ENCODE results near the gene PFKFB4.
"Not testable (repeated sequence)": the region's sequence is repeated elsewhere in the genome, so short reads cannot be mapped to it uniquely, and the experiment has no call there.

The PFKFB4 gene

DNA sequence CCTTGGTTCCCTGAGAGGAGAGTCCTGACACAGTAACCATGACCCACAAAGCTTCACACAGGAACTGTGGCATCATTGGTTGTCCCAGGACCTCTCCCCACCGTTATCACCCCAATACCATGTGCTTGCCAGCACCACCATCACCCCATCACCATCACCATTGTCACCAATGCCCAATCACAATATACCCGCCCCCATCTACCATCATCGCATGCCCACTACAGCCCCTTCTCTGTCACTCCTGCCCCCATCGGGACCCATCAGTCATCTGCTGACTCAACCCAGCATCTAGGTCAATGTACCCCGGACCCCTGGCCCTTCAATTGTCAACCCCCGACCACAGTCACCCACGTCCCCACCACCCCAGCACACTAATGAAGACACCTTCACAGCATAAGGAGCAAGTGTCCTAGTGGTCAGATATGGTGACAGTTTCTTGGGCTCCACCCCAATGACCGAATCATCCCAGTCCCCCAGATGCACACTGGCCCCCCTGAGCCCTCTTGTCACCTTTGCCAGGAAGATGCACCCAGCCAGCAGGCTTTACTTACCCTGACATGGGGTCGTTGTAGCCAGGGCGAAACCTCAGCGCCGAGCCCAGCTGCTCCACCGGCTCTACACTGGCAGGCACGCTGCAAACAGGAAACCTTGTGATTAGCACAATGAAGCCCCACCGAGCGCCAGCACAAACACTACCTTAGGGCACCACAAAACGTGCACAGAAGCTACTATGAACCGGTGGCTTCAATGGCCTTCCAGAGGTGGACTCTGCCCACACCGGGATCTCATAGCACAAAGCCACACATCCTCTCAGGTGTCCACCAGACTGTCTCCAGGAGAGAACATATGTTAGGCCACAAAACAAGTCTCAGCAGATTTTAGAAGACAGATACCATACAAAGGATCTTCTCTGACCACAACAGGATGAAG, 77.7 kb downstream of the PFKFB4 start:
- TF ChIP-seq, protein P1, sequence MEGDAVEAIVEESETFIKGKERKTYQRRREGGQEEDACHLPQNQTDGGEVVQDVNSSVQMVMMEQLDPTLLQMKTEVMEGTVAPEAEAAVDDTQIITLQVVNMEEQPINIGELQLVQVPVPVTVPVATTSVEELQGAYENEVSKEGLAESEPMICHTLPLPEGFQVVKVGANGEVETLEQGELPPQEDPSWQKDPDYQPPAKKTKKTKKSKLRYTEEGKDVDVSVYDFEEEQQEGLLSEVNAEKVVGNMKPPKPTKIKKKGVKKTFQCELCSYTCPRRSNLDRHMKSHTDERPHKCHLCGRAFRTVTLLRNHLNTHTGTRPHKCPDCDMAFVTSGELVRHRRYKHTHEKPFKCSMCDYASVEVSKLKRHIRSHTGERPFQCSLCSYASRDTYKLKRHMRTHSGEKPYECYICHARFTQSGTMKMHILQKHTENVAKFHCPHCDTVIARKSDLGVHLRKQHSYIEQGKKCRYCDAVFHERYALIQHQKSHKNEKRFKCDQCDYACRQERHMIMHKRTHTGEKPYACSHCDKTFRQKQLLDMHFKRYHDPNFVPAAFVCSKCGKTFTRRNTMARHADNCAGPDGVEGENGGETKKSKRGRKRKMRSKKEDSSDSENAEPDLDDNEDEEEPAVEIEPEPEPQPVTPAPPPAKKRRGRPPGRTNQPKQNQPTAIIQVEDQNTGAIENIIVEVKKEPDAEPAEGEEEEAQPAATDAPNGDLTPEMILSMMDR (IDR thresholded peaks at IDR 0.05; ENCODE audit: low read depth, low read length): no peak
- H3K4me3 ChIP-seq (ENCODE audit: low read depth, low read length): no peak overlapping the region
- in situ Hi-C loops (cut with HindIII; ENCODE audit: low sequenced_read_pairs): no loop called here
- DNase-seq (ENCODE audit: low read depth, low spot score): no peak

DNA sequence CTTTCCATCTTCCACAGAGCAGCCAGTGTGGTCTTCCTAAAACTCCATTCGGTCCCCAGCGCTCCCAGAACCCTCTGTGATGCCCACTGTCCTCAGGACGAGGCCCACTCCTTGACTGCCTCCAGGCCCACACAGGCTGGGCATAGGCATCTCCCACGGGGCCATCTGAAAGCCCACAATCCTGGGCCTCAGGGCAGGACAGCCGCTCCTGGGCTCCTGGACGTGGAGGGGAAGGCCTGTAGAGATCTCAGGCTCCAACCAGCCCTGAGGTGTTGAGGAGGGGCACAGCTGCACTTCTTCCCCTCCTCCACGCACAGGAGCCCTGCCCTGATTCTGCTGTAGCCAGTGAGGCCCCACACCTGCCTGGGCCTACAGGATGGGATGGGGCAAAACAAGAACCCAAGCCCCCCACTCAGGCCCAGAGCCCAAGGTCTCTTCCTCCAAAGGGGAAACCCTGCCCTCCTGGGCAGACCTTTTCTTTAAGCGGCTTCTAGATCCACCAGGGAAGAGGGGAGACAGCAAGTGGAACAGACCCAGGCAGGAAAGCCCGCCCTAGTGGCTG, 78.6 kb downstream of the PFKFB4 start:
- in situ Hi-C loops (cut with HindIII; ENCODE audit: low sequenced_read_pairs): no loop called here
- no peak for DNase-seq (ENCODE audit: low read depth, low spot score)

DNA sequence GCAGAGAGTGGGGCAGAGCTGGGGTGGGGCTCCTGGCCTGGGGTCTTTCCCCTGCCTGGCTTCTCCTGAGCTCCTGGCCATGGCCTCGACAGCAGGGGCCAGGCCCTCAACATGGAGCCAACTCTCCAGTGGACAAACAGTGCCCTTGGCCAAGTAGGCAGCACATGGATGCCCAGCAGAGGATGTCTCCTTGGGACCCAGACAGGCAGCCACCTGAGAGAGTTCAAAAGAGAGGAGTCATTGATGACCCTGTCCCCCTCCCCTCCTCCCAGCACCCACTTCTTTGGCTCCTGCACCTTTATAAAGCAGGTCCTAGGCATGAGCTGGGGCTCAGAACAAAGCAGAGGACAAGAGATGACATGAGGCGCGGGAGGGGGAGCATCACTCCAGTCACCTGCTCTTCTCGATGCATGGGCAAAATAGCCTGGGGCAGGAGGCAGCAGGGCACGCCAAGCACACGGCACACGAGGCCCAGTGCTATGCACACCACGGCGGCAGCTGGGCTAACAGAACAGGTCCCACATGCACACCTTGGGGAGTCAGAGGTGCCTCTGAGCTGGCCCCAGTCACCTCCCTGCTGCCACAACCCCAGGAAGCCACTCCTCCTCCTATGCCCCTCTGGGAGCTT, 80.1 kb downstream of the PFKFB4 start:
- in situ Hi-C loops (cut with HindIII; ENCODE audit: low sequenced_read_pairs): no loop called here
- no peak for DNase-seq (ENCODE audit: low read depth, low spot score)

More for the DNA sequence above, 78.6 kb downstream of the PFKFB4 start:
- TF ChIP-seq, protein P1 (IDR thresholded peaks at IDR 0.05; ENCODE audit: low read depth, low read length): no peak
- no peak overlapping the region for H3K4me3 ChIP-seq (ENCODE audit: low read depth, low read length)

DNA sequence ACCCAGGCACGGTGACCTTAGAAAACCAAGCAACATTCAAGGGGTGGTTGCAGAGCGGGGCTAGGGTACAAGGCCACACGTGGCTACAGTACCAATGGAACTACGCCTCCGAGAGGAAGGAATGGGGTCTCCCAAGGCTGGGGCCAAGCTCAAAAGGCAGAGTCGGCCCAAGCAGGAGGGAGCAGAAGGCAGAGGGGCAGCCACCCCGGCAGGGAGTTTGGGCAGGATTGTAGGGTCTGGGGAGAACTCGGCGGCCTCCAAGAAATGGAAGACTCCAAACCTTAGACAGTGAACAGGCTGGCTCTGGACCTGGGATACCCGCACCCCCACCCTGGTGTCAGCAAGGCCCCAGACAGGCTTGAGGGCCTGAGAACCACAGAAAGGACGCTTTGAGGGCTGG, 81.4 kb downstream of the PFKFB4 start:
- TF ChIP-seq, protein P1 (IDR thresholded peaks at IDR 0.05; ENCODE audit: low read depth, low read length): no peak
- in situ Hi-C loops (cut with HindIII; ENCODE audit: low sequenced_read_pairs): no loop called here
- no peak for DNase-seq (ENCODE audit: low read depth, low spot score)
- no peak overlapping the region for H3K4me3 ChIP-seq (ENCODE audit: low read depth, low read length)

More for the DNA sequence above, 80.1 kb downstream of the PFKFB4 start:
- no peak overlapping the region for H3K4me3 ChIP-seq (ENCODE audit: low read depth, low read length)
- TF ChIP-seq, protein P1 (IDR thresholded peaks at IDR 0.05; ENCODE audit: low read depth, low read length): no peak

DNA sequence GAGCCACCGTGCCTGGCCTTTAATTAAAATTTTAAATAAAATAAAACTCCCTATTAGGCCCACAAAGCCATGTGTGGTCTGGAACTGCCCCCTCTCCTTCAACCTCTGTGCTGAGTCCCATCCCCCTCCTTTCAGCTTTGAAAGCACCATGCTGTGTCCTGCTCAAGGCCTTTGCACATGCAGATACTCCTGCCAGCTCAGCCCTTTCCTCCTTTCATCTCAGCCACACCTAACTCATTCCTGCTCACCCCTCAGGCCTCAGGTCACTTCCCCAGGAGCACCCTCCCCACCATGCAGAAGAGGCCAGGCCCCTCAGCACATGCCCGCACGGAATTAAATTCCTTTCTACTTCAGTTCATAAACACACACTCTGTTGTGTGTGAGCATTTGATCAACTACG, 82.0 kb downstream of the PFKFB4 start:
- H3K4me3 ChIP-seq (ENCODE audit: low read depth, low read length): no peak overlapping the region
- TF ChIP-seq, protein P1 (IDR thresholded peaks at IDR 0.05; ENCODE audit: low read depth, low read length): no peak
- no peak for DNase-seq (ENCODE audit: low read depth, low spot score)
- in situ Hi-C loops (cut with HindIII; ENCODE audit: low sequenced_read_pairs): no loop called here

DNA sequence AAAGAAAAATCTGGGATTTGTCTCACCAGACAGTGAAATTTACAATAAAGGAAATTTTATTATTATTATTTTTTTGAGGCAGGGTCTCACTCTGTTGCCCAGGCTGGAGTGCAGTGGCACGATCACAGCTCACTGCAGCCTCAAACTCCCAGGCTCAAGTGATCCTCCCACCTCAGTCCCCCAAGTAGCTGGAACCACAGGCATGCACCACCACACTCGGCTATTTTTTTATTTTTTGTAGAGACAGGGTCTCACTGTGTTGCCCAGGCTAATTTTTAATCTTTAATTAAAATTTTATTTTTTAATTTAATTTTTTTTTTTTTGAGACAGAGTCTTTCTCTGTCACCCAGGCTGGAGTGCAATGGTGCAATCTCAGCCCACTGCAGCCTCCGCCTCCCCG, 82.6 kb downstream of the PFKFB4 start:
- in situ Hi-C loops (cut with HindIII; ENCODE audit: low sequenced_read_pairs); H3K4me3 ChIP-seq (ENCODE audit: low read depth, low read length); DNase-seq (ENCODE audit: low read depth, low spot score): not testable (repeated sequence)

DNA sequence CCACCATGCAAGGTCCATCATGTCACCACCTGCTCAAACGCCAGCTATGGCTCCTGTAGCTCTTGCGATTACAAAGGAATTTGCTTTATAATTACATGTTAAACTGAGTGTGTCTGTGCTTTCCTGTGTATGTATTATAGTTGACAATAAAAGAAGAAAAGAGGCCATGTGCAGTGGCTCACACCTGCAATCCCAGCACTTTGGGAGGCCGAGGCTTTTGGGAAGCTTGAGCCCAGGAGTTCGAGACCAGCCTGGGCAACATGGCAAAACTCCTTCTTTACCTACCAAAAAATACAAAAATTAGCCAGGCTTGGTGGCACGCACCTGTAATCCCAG, 83.0 kb downstream of the PFKFB4 start:
- TF ChIP-seq, protein P1 (IDR thresholded peaks at IDR 0.05; ENCODE audit: low read depth, low read length): no peak
- no peak overlapping the region for H3K4me3 ChIP-seq (ENCODE audit: low read depth, low read length)
- in situ Hi-C loops (cut with HindIII; ENCODE audit: low sequenced_read_pairs): no loop called here
- DNase-seq (ENCODE audit: low read depth, low spot score): no peak

Data from astrocyte of the spinal cord (primary cell).